Suprapubic skin (tissue), 4 donors: ENCODE data around the gene IFI27L2. TPM values are rescaled to one million over a fixed set of nuclear protein-coding genes. Genes with fewer than 3 reads are reported as not detected.
A peak's percentile ranks its signal among the peaks of the same experiment; 100 is the strongest.

Experiments
- DNase-seq, 2 donors: peaks; one replicate each; pipeline ENCODE4 v3.0.0-alpha.2; 2019; ENCODE audit warnings: low spot score in 2 of 2
- H3K27ac ChIP-seq: fragments of 200-600 bp; sonication (generic); one replicate; pipeline ENCODE4 v1.5.1; 2019
- H3K27me3 ChIP-seq: fragments of 200-600 bp; sonication (generic); one replicate; pipeline ENCODE4 v1.5.1; 2019
- H3K36me3 ChIP-seq: fragments of 200-600 bp; sonication (generic); one replicate; pipeline ENCODE4 v1.5.1; 2019
- H3K4me1 ChIP-seq: fragments of 200-600 bp; sonication (generic); one replicate; pipeline ENCODE4 v1.5.1; 2019
- H3K4me3 ChIP-seq: fragments of 200-600 bp; sonication (generic); one replicate; pipeline ENCODE4 v1.5.1; 2019; ENCODE audit warnings: mild to moderate bottlenecking
- H3K9me3 ChIP-seq: fragments of 200-600 bp; sonication (generic); one replicate; pipeline ENCODE4 v1.5.1; 2019
- EP300 ChIP-seq: sonication (generic); formaldehyde crosslinking; IDR thresholded peaks from one replicate; pipeline ENCODE4 v1.6.1; 2017; ENCODE audit warnings: antibody characterized with exemption
- POLR2A ChIP-seq, 2 donors: fragments of 450-650 bp; IDR thresholded peaks; one replicate each; pipeline ENCODE4 v1.6.1; 2017; ENCODE audit warnings: antibody characterized with exemption in 2 of 2, mild to moderate bottlenecking in 2 of 2, moderate library complexity in 2 of 2
- POLR2AphosphoS5 ChIP-seq, 3 donors: sonication (generic); formaldehyde crosslinking; IDR thresholded peaks; one replicate each; pipeline ENCODE4 v1.6.1; 2017; ENCODE audit warnings: antibody characterized with exemption in 3 of 3
- WGBS: methylation state at CpG from one replicate; pipeline ENCODE4 v1.1.5; 2018; 5-methylcytosine and 5-hydroxymethylcytosine counted together
- total RNA-seq, 4 donors: library from RNA; depleted of rRNA; stranded (reverse); fragments of >200 nt; gene quantifications; one replicate each; pipeline ENCODE4 v1.1.0, GENCODE V29; 2016
- TF ChIP-seq, protein P1 (sequence below), 2 donors: fragments of 200-600 bp in 1 of 2; fragments of 450-650 bp in 1 of 2; sonication (generic) in 1 of 2; IDR thresholded peaks; one replicate each; pipeline ENCODE4 v1.5.1; 2016 to 2019; ENCODE audit warnings: antibody characterized with exemption in 2 of 2, mild to moderate bottlenecking in 1 of 2, moderate library complexity in 1 of 2

Gene IFI27L2
- total RNA-seq, 4 donors from 2014 or later: 29.9 to 87.6 (median 61.1) TPM

DNA sequence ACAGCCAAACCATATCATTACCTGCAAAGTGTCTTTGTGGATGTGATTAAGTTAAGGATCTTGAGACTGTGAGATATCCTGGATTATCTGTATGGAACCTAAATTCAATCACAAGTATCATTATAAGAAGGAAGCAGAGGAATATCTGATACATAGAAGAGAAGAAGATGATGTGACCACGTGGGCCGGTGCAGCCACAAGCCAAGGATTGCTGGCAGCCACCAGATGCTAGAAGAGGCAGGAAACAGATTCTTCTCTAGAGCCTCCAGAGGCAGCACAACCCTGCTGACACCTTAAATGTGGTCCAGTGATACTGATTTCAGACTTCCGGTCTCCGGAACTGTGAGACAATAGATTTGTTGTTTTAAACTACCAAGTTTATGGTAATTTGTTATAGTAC lies 6.1 kb upstream of the IFI27L2 start:
- TF ChIP-seq POLR2A (IDR thresholded peaks at IDR 0.05): no peak
- TF ChIP-seq POLR2AphosphoS5 (IDR thresholded peaks at IDR 0.05): no peak
- TF ChIP-seq, protein P1, sequence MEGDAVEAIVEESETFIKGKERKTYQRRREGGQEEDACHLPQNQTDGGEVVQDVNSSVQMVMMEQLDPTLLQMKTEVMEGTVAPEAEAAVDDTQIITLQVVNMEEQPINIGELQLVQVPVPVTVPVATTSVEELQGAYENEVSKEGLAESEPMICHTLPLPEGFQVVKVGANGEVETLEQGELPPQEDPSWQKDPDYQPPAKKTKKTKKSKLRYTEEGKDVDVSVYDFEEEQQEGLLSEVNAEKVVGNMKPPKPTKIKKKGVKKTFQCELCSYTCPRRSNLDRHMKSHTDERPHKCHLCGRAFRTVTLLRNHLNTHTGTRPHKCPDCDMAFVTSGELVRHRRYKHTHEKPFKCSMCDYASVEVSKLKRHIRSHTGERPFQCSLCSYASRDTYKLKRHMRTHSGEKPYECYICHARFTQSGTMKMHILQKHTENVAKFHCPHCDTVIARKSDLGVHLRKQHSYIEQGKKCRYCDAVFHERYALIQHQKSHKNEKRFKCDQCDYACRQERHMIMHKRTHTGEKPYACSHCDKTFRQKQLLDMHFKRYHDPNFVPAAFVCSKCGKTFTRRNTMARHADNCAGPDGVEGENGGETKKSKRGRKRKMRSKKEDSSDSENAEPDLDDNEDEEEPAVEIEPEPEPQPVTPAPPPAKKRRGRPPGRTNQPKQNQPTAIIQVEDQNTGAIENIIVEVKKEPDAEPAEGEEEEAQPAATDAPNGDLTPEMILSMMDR (IDR thresholded peaks at IDR 0.05): no peak
- TF ChIP-seq EP300: no peak
- H3K9me3 ChIP-seq: no peaks in the 10 kb centered on the region
- no peaks in the 10 kb centered on the region for H3K36me3 ChIP-seq
- H3K27me3 ChIP-seq: no peaks in the 10 kb centered on the region
- H3K4me3 ChIP-seq: no peak overlapping the region
- WGBS: 83% methylated on average over 4 of the region's 4 CpGs
- H3K27ac ChIP-seq: no peak overlapping the region
- H3K4me1 ChIP-seq: no peaks in the 10 kb centered on the region
- DNase-seq: no peak

DNA sequence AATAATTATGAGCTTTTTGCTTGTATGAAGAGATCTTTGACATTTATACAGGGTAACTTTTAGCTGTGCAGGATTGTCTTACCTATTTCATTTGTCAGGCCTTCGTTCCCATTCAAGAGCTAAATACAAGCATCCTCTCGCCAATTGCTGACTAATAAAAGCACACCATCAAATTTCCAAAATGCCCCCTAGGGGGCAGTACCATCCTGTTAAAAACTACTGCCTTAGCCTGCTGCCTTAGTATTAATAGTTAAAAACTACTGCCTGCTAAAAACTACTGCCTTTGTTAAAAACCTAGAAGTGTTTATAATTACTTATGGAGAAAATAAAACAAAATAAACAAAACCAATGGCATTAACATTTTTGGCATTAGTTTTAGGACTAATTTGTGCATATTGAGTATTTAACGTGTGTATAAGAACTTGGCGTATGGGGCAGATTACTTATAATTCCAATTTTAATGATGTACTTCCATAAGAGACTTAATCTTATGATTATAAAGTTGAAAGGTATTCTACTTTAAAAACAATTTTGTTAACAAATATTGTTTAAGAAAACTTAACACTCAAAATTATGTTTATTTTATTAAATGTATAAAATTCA lies 3.0 kb upstream of the IFI27L2 start:
- peak in 1 of 2 donors; percentile 49 for DNase-seq
- Histone ChIP-seq H3K4me3 (no peak overlapping the region), H3K27ac (no peak overlapping the region), H3K27me3 (no peaks in the 10 kb centered on the region), H3K4me1 (peaks cover 22% of the 10 kb centered on the region), H3K9me3 (no peaks in the 10 kb centered on the region), H3K36me3 (no peaks in the 10 kb centered on the region)
- WGBS: 39% methylated on average over 4 of the region's 4 CpGs
- TF ChIP-seq, protein P1 (IDR thresholded peaks at IDR 0.05): peak; percentile 64 to 70
- TF ChIP-seq POLR2AphosphoS5 (IDR thresholded peaks at IDR 0.05): no peak

DNA sequence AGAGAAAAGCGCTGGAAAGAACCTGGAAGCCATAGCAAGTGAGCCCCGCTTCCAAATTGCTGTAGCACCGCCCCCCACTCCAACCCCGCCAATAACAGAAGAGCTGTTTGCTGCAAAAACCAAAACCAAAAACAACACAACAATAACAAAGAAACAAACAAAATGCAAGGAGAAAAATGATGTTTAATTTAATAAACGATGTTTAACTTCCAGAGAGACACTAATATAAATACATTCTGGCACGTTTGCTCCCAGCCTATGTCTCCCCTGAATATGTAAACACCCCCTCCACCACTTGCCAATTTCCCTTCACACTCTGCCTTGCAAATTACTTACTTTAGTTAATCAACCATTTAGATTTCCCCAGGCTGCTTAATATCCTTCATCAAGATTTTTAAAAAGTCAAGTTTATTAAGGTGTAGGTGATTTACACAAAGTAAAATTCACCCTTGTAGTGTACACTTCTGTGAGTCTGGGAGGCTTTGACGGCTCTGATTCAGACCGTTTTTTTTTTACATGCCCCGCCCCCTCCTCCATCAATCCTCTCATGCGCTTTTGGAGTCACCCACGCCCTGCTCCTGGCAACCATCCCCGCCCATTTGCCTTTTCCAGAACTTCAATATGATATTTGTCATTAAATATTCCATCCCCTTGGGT lies 482 bp upstream of the IFI27L2 start:
- WGBS: under 1% methylated on average over 12 of the region's 12 CpGs

DNA sequence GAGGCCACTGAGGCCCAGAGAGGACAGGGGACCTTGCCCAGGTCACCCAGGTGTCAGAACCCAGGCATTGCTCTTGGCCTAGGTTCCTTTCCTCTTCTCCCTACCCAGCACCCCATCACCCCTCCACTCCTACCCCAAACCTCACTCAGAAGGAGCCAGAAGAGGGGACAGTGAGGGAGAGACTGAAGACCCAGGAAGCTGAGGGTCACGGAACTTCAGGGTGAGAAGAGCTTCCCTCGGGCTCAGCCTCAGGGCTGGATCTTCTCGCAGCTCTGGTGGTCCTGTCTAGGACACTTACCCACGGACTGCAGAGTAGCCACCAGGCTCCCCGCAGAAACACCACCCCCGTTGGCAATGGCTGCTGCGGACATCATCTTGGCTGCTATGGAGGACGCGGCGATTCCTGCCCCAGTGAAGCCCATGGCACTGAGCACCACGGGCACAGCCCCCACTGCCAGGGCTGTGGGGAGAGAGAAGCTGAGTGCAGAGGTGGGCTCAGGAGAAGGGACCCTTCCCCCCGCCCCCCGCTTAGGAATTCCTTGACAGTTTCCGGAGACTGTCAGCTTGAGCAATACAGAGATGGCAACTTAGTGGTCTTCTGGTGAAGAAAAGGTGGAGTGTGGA lies 1.1 kb downstream of the IFI27L2 start:
- Histone ChIP-seq H3K27ac (no peak overlapping the region), H3K9me3 (no peaks in the 10 kb centered on the region), H3K4me3 (no peak overlapping the region), H3K36me3 (no peaks in the 10 kb centered on the region), H3K4me1 (peaks cover 22% of the 10 kb centered on the region), H3K27me3 (no peaks in the 10 kb centered on the region)
- TF ChIP-seq, protein P1 (IDR thresholded peaks at IDR 0.05): no peak
- no peak for TF ChIP-seq POLR2AphosphoS5 (IDR thresholded peaks at IDR 0.05)
- TF ChIP-seq EP300: no peak
- no peak for TF ChIP-seq POLR2A (IDR thresholded peaks at IDR 0.05)
- peak in 1 of 2 donors; percentile 71 for DNase-seq
- 90% methylated on average over 10 of the region's 14 CpGs for whole genome bisulfite sequencing

More for the DNA sequence above, 482 bp upstream of the IFI27L2 start:
- Histone ChIP-seq H3K4me3 (peak overlapping the region; percentile 49), H3K36me3 (no peaks in the 10 kb centered on the region), H3K27me3 (no peaks in the 10 kb centered on the region), H3K4me1 (peaks cover 22% of the 10 kb centered on the region), H3K9me3 (no peaks in the 10 kb centered on the region), H3K27ac (peak overlapping the region; percentile 56)
- DNase-seq: peak in 1 of 2 donors; percentile 79
- TF ChIP-seq EP300 (no peak), POLR2A (IDR thresholded peaks at IDR 0.05) (no peak), POLR2AphosphoS5 (IDR thresholded peaks at IDR 0.05) (no peak)
- TF ChIP-seq, protein P1 (IDR thresholded peaks at IDR 0.05): no peak

DNA sequence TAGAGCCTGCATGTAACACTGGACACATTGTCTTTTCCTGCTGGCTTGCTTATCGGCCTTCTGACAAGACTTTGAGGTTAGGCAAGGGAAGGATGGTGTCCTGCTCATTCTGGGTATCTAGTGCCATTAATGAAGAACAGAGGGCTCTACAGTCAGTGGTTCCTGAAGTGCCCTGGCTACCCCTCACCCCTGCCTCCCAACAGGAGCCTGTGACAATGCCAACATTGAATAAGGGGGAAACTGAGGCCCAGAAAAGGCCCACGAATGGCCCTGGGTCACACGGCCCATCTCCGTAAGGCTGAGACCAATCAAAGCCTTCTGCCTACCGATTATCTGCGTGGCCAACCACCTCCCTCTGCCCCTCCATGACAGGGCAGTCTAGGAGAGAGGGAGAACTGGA lies 2.1 kb downstream of the IFI27L2 start:
- DNase-seq: peak in 1 of 2 donors; percentile 26
- WGBS: 88% methylated on average over 6 of the region's 6 CpGs

More for the DNA sequence above, 2.1 kb downstream of the IFI27L2 start:
- H3K4me3 ChIP-seq: no peak overlapping the region
- H3K27me3 ChIP-seq: no peaks in the 10 kb centered on the region
- H3K36me3 ChIP-seq: no peaks in the 10 kb centered on the region
- H3K4me1 ChIP-seq: peaks cover 22% of the 10 kb centered on the region
- no peak overlapping the region for H3K27ac ChIP-seq
- TF ChIP-seq POLR2A (IDR thresholded peaks at IDR 0.05) (no peak), EP300 (no peak), POLR2AphosphoS5 (IDR thresholded peaks at IDR 0.05) (no peak)
- TF ChIP-seq, protein P1 (IDR thresholded peaks at IDR 0.05): no peak
- H3K9me3 ChIP-seq: no peaks in the 10 kb centered on the region
